ENCODE results near the gene NMT2. TPM values are rescaled to one million over a fixed set of nuclear protein-coding genes. Genes with fewer than 3 reads are reported as not detected.
"Not testable (repeated sequence)": the region's sequence is repeated elsewhere in the genome, so short reads cannot be mapped to it uniquely, and the experiment has no call there.

NMT2 gene
- polyA plus RNA-seq, 1 donor = 15.5 TPM

DNA sequence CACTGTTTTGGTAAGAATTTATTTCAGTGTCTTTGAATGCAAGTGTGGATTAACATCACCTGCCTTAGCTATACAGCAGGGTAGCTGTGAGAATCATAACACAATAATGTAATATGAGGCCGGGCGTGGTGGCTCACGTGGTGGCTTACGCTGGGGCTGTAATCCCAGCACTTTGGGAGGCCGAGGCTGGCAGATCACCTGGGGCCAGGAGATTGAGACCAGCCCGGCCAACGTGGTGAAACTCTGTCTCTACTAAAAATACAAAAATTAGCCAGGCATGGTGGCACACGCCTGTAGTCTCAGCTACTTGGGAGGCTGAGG lies 33.8 kb upstream of the NMT2 start:
- not testable (repeated sequence) for H3K4me1 ChIP-seq (ENCODE audit: control insufficient read depth, insufficient read depth, low read length); DNase-seq; H3K27me3 ChIP-seq (ENCODE audit: control insufficient read depth, insufficient read depth, low read length); H3K36me3 ChIP-seq (ENCODE audit: control insufficient read depth, insufficient read depth, low read length); H3K4me3 ChIP-seq (ENCODE audit: low read length); H3K27ac ChIP-seq (ENCODE audit: low read length); H3K9me3 ChIP-seq (ENCODE audit: control insufficient read depth, low read depth, low read length)
- no CpG with 5 or more reads among the region's 8 CpGs for WGBS (ENCODE audit: insufficient coverage, low lambda C conversion rate)

DNA sequence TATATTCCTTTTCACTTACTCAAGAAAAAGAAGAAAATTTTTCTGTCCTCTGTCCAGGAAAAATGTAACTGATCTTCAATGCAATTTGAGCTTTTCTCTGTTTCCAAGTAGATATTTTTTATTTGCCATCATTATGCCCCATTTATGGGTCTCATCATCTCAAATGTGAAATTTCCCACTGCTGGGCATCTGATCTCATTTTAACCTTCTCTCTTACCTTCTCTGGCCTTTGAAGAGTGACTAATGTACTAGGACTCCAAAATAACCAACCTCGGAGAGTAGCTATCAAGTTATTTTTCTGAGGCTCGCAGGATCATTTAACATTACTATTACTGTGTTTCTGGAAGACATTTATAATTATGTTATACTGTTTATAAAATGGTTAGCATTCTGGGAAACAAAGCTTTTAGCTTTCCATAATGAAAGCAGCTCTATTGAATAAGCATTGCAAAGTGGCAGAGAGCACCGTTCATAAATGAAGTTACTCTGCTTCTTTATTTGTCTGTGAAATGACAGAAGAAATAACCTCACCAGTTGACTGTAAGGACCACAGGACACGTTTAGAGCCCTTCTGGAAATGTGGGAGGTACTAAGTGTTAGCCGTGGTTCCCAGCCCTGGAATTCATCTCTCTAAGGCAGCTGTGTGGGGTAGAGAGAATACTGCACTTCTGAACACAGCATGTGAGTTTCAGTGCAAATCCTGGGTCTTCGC lies 33.3 kb upstream of the NMT2 start:
- no peak for DNase-seq
- Histone ChIP-seq H3K27ac (ENCODE audit: low read length) (no peak overlapping the region), H3K27me3 (ENCODE audit: control insufficient read depth, insufficient read depth, low read length) (no peaks in the 10 kb centered on the region), H3K4me1 (ENCODE audit: control insufficient read depth, insufficient read depth, low read length) (no peaks in the 10 kb centered on the region), H3K9me3 (ENCODE audit: control insufficient read depth, low read depth, low read length) (no peaks in the 10 kb centered on the region), H3K36me3 (ENCODE audit: control insufficient read depth, insufficient read depth, low read length) (no peaks in the 10 kb centered on the region), H3K4me3 (ENCODE audit: low read length) (no peak overlapping the region)
- WGBS (ENCODE audit: insufficient coverage, low lambda C conversion rate) = 73% methylated on average over 3 of the region's 6 CpGs

DNA sequence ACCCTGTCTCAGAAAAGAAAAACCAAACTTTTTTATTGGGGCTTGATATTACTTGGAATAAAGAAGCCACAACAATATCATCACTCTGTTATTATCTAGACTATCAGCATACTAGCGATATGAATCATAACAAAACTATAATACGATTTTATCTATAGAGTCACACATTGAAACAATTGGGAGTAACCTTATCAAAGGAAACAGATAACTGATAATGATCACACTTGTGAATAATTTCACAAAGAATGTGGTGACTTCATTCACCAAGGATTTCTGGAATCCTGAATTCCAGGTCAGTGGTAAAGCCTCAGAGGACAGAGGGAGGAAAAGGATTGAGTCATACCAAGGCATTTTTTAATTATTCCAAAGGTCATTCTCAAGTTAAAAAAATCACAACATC lies 32.1 kb upstream of the NMT2 start:
- H3K27me3 ChIP-seq (ENCODE audit: control insufficient read depth, insufficient read depth, low read length) = no peaks in the 10 kb centered on the region
- no peak overlapping the region for H3K4me3 ChIP-seq (ENCODE audit: low read length)
- 17% methylated on average over 1 of the region's 2 CpGs for WGBS (ENCODE audit: insufficient coverage, low lambda C conversion rate)
- H3K27ac ChIP-seq (ENCODE audit: low read length) = no peak overlapping the region
- H3K4me1 ChIP-seq (ENCODE audit: control insufficient read depth, insufficient read depth, low read length) = no peaks in the 10 kb centered on the region
- no peaks in the 10 kb centered on the region for H3K36me3 ChIP-seq (ENCODE audit: control insufficient read depth, insufficient read depth, low read length)
- no peak for DNase-seq
- H3K9me3 ChIP-seq (ENCODE audit: control insufficient read depth, low read depth, low read length) = no peaks in the 10 kb centered on the region

DNA sequence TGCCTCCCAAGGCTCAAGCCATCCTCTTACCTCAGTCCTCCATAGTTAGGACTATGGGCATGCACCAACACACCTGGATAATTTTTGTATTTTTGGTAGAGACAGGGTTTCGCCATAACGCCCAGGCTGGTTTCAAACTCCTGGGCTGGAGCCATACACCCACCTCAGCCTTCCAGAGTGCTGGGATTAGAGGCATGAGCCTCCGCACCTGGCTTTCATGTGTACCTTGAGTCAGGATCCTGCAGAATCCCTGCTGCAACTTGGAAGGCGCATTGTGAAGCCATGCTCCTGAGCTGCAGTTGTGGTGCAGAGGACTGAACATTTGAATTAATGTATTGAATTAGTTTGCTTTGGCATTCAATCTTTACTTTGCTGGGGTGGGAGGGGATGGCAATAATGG lies 29.4 kb upstream of the NMT2 start:
- Histone ChIP-seq H3K36me3 (ENCODE audit: control insufficient read depth, insufficient read depth, low read length) (no peaks in the 10 kb centered on the region), H3K27me3 (ENCODE audit: control insufficient read depth, insufficient read depth, low read length) (no peaks in the 10 kb centered on the region), H3K4me3 (ENCODE audit: low read length) (no peak overlapping the region), H3K27ac (ENCODE audit: low read length) (no peak overlapping the region), H3K4me1 (ENCODE audit: control insufficient read depth, insufficient read depth, low read length) (no peaks in the 10 kb centered on the region), H3K9me3 (ENCODE audit: control insufficient read depth, low read depth, low read length) (no peaks in the 10 kb centered on the region)
- DNase-seq = no peak
- WGBS (ENCODE audit: insufficient coverage, low lambda C conversion rate) = no CpG with 5 or more reads among the region's 4 CpGs

DNA sequence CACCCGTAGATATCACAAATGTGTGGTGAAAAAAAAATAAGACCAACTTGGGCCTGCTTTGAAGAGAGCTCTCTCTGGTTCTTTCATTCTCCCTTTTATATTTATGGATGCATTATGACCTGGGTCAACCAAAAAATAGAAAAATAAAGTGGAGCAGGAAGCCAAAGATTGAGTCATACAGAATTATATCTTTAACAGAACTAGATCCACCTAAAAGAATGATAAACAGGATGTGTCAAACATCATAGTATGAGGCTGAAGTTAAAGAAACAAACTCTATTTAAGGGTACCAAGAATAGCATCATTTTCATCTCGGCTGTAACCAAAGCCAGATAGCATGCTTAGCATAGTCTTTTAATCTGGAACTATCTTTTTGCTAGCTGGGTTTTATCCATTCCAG lies 28.8 kb upstream of the NMT2 start:
- Histone ChIP-seq H3K36me3 (ENCODE audit: control insufficient read depth, insufficient read depth, low read length) (no peaks in the 10 kb centered on the region), H3K9me3 (ENCODE audit: control insufficient read depth, low read depth, low read length) (no peaks in the 10 kb centered on the region), H3K27ac (ENCODE audit: low read length) (no peak overlapping the region), H3K4me3 (ENCODE audit: low read length) (no peak overlapping the region), H3K27me3 (ENCODE audit: control insufficient read depth, insufficient read depth, low read length) (no peaks in the 10 kb centered on the region), H3K4me1 (ENCODE audit: control insufficient read depth, insufficient read depth, low read length) (no peaks in the 10 kb centered on the region)
- DNase-seq = no peak
- WGBS (ENCODE audit: insufficient coverage, low lambda C conversion rate) = 100% methylated on average over 1 of the region's 2 CpGs

DNA sequence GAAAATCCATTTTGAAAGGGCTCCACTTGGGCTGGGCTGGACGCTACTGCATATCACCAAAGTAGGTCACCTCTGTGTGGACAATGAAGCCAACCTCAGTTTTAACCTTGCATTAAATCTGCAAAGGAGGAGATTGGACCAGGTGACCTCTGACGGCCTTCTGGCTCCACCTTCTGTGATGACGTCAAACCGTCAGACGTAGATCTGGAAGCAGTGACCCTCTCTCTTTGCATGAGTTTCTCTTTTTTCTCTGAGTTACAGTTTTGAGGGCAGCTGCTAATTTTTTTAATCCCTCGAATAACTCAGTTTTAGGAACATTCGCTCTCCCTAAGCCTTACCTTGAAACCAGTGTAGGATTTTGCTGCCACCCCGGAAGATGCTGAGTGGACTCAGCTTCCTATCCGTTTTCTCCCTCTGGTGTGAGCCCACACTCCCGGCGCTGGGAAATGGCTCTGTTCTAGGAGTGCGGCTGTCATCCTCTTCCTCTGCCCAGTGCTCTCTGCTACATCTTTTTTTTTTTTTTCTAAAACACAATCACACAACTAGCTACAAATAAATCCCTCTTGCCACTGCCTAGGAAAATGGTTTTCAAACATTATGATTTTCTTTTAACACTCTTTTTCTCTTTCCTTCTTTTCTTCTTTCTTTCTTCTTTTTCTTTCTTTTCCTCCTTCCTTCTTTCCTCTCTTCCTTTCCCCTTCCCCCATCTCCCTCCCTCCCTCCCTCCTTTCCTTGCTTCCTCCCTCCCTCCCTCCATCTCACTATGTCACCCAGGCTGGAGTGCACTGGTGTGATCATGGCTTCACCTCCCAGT lies 27.7 kb upstream of the NMT2 start:
- Histone ChIP-seq H3K4me3 (ENCODE audit: low read length) (no peak overlapping the region), H3K27ac (ENCODE audit: low read length) (no peak overlapping the region), H3K9me3 (ENCODE audit: control insufficient read depth, low read depth, low read length) (no peaks in the 10 kb centered on the region), H3K4me1 (ENCODE audit: control insufficient read depth, insufficient read depth, low read length) (no peaks in the 10 kb centered on the region), H3K27me3 (ENCODE audit: control insufficient read depth, insufficient read depth, low read length) (no peaks in the 10 kb centered on the region), H3K36me3 (ENCODE audit: control insufficient read depth, insufficient read depth, low read length) (no peaks in the 10 kb centered on the region)
- WGBS (ENCODE audit: insufficient coverage, low lambda C conversion rate) = 67% methylated on average over 3 of the region's 12 CpGs
- no peak for DNase-seq

DNA sequence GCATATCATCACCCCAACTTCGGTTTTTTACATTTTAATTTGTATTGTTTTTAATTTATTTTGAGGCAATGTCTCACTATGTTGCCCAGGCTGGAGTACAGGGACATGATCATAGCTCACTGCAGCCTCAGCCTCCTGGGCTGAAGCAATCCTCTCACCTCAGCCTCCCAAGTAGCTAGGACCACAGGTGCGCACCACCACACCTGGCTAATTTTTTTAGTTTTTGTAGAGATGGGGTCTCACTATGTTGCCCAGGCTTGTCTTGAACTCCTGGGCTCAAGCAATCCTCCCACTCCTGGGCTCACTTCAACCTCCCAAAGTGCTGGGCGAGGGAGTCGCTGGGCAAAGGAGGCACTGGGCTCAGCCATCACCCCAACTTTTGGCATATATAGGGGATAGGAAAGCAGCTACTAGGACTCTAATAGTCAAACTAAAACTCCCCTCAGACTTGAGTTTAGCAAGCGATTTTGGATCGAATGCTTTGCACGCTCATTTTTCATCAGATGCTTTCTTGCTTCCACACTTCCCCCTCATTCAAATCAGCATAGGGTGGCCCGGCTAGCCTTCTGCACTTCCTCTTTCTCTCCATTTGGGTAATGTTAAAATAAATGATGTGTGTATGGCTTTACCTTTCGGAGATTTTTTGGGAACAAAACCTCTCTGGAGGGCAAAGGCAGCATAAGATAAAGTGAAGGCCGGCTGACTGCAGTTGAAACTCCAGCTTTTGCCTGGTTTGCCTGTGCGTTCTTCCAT lies 20.8 kb upstream of the NMT2 start:
- H3K4me1 ChIP-seq (ENCODE audit: control insufficient read depth, insufficient read depth, low read length) = no peaks in the 10 kb centered on the region
- no peaks in the 10 kb centered on the region for H3K9me3 ChIP-seq (ENCODE audit: control insufficient read depth, low read depth, low read length)
- H3K27ac ChIP-seq (ENCODE audit: low read length) = no peak overlapping the region
- DNase-seq = no peak
- H3K27me3 ChIP-seq (ENCODE audit: control insufficient read depth, insufficient read depth, low read length) = no peaks in the 10 kb centered on the region
- H3K36me3 ChIP-seq (ENCODE audit: control insufficient read depth, insufficient read depth, low read length) = no peaks in the 10 kb centered on the region
- no CpG with 5 or more reads among the region's 11 CpGs for WGBS (ENCODE audit: insufficient coverage, low lambda C conversion rate)
- no peak overlapping the region for H3K4me3 ChIP-seq (ENCODE audit: low read length)

DNA sequence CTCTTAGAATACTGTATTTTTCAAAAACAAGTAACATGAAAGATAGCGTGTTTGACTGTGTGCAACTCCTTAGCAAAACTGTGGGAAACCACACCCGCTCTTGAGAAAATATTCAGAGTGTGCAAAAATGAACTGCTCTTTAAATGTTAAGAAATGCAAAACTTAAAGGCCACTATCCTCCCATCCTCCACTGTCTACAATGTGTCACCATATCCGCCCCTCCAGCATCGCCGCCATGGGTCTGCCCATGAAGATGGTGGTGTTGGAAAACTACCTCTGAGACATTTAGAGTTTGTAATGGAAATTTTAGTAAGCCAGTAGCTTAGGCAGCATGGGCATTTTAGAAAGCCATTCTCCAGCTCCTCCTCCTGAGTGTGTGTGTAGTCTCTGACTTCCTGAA lies 20.1 kb upstream of the NMT2 start:
- Histone ChIP-seq H3K4me1 (ENCODE audit: control insufficient read depth, insufficient read depth, low read length) (no peaks in the 10 kb centered on the region), H3K9me3 (ENCODE audit: control insufficient read depth, low read depth, low read length) (no peaks in the 10 kb centered on the region), H3K27me3 (ENCODE audit: control insufficient read depth, insufficient read depth, low read length) (no peaks in the 10 kb centered on the region), H3K27ac (ENCODE audit: low read length) (no peak overlapping the region), H3K4me3 (ENCODE audit: low read length) (no peak overlapping the region), H3K36me3 (ENCODE audit: control insufficient read depth, insufficient read depth, low read length) (no peaks in the 10 kb centered on the region)
- no peak for DNase-seq
- WGBS (ENCODE audit: insufficient coverage, low lambda C conversion rate) = no CpG with 5 or more reads among the region's 5 CpGs

DNA sequence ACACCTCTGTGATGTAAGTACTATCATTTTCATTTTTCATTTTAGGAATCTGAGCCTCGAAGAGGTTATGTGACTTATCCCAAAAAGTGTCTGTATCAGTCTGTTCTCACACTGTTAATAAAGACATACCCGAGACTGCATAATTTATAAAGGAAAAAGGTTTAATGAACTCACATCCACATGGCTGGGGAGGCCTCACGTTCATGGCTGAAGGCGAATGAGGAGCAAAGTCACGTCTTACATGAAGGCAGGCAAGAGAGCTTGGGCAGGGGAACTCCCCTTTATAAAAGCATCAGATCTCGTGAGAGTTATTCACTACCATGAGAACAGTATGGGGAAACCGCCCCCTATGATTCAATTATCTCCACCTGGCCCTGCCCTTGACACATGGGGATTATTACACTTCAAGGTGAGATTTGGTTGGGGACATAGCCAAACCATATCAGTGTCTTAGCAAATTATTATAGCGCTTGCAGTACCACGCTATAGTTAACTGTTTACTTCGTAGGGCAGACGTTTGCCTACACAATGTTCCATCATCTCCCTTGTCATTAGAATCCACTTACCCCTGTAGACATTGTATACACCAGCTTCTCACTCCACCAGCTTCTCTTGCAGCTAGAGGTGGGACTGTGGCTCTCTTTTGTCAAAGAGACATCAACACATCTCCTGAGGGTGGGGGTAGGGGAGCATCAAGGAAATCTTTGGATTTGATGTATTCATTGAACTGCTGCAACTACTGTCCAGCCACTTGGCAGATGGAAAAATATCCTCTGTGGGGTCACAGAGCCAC lies 15.4 kb upstream of the NMT2 start:
- H3K36me3 ChIP-seq (ENCODE audit: control insufficient read depth, insufficient read depth, low read length) = no peaks in the 10 kb centered on the region
- no peak overlapping the region for H3K4me3 ChIP-seq (ENCODE audit: low read length)
- no peaks in the 10 kb centered on the region for H3K4me1 ChIP-seq (ENCODE audit: control insufficient read depth, insufficient read depth, low read length)
- no peaks in the 10 kb centered on the region for H3K27me3 ChIP-seq (ENCODE audit: control insufficient read depth, insufficient read depth, low read length)
- no peaks in the 10 kb centered on the region for H3K9me3 ChIP-seq (ENCODE audit: control insufficient read depth, low read depth, low read length)
- no peak for DNase-seq
- WGBS (ENCODE audit: insufficient coverage, low lambda C conversion rate) = 90% methylated on average over 2 of the region's 11 CpGs
- H3K27ac ChIP-seq (ENCODE audit: low read length) = no peak overlapping the region

DNA sequence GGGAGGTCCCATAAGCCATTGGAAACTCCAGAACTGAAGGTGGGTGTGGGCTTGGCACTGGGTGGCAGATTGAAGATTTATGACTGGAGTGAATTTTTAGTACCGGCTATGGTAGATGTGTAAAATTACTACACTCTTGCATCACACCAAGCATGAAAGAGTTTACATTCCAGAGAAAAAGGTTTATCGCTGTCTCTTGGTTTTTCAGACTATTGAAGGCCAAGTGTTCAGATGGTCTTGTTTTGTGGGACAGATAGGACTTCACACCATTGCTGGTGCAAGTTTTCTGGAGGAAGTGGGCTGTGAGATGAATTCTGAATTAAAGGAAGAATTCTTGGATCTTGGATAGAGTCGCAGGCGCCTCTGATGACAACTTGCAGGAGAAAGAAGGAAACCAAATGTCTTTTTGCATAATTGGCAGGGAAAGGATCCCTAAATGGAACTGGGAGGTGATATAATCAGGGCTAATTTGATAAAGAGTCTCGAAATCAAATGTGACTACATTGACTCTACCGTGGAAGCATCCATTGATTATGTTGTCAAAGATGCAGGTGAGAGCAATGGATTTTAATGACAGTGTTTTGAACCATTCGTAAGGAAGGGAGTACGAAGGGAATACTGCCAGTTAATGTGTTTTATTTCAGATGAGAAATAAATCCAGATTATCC lies 14.2 kb upstream of the NMT2 start:
- Histone ChIP-seq H3K4me3 (ENCODE audit: low read length) (no peak overlapping the region), H3K4me1 (ENCODE audit: control insufficient read depth, insufficient read depth, low read length) (no peaks in the 10 kb centered on the region), H3K27ac (ENCODE audit: low read length) (no peak overlapping the region), H3K27me3 (ENCODE audit: control insufficient read depth, insufficient read depth, low read length) (no peaks in the 10 kb centered on the region), H3K36me3 (ENCODE audit: control insufficient read depth, insufficient read depth, low read length) (no peaks in the 10 kb centered on the region), H3K9me3 (ENCODE audit: control insufficient read depth, low read depth, low read length) (no peaks in the 10 kb centered on the region)
- no peak for DNase-seq
- 83% methylated on average over 4 of the region's 8 CpGs for WGBS (ENCODE audit: insufficient coverage, low lambda C conversion rate)
